Activated naive CD4-positive, alpha-beta T cell treated with Interleukin-2 at 50 U/mL for 16 hours (primary cell): Measurements from ENCODE around the gene EXD3.

ENCODE experiments used
- DNase-seq: peaks from one replicate; pipeline ENCODE4 v3.0.0-alpha.2; 2020

Gene EXD3

GRCh38 chr9:137374131-137374845 lies 48.7 kb downstream of the EXD3 start:
- DNase-seq: no peak

GRCh38 chr9:137373611-137373980 lies 49.4 kb downstream of the EXD3 start:
- no peak for DNase-seq

- DNase-seq: no peak
Observed at GRCh38 chr9:137372693-137373610, 50.0 kb downstream of the EXD3 start.

DNA sequence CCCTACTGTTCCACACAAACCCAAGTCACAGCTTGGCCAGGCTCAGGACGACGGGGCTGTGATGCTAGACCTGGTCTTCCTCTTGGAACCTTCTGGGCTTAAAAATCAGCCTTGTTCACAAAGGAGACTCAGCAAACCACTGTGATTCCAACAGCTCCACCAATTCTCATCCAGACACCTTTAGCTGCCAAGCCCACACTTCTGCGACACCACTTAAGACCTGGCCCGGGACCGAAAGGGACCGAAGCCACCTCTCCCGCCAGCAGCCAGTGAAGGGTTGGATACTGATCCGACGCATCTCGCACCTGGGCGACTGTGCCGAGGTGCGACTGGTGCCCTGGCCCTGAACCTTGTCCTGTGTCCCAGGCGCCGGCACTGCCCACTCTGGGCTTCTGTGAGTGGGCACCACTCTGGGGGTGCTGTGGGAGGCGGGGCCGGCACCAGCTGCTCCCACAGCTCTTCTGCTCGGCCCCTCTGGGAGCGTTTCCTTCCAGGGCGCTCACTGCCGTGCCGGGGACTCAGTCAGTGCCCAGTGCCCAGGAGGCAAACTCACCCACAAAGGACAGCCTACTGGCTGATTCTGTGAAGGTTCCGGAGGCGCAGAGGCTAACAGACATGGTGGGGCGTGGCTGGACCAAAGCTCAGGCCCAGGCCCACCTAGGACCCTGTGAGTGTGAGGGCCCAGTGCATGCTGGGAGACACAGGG lies 50.9 kb downstream of the EXD3 start:
- no peak for DNase-seq

GRCh38 chr9:137371521-137371941 lies 51.4 kb downstream of the EXD3 start:
- DNase-seq: no peak

DNA sequence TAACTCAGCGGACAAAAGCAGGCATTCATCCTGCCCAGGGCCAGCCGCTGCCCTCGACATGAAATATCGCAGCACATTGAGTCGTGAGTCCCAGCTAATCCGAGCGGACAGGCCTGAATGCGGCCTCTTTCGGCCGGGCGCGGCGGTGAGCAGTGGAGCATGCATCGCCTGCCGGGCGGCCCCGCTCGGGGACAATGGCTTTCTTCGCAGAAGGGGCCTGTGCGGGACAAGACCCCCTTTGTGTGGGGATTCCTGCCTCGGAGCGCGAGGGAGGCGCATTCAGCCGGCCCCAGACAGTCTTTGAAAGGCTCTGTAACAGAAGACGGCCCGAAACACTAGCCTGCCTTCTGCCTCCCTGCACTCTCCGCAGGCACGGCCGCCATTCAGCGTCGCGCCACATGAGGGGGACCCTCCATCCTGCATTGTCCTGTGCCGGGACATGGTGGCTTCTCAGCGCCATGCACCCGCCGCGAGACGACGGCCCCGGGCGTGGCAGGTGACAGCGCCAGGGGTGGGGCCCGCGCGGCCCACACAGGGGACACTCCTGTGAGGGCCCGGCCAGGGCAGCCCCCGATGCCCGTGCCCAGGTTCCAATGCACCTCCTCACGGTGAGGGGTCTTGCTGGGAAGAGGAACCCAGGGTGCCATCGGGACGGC lies 52.0 kb downstream of the EXD3 start:
- DNase-seq: no peak

DNA sequence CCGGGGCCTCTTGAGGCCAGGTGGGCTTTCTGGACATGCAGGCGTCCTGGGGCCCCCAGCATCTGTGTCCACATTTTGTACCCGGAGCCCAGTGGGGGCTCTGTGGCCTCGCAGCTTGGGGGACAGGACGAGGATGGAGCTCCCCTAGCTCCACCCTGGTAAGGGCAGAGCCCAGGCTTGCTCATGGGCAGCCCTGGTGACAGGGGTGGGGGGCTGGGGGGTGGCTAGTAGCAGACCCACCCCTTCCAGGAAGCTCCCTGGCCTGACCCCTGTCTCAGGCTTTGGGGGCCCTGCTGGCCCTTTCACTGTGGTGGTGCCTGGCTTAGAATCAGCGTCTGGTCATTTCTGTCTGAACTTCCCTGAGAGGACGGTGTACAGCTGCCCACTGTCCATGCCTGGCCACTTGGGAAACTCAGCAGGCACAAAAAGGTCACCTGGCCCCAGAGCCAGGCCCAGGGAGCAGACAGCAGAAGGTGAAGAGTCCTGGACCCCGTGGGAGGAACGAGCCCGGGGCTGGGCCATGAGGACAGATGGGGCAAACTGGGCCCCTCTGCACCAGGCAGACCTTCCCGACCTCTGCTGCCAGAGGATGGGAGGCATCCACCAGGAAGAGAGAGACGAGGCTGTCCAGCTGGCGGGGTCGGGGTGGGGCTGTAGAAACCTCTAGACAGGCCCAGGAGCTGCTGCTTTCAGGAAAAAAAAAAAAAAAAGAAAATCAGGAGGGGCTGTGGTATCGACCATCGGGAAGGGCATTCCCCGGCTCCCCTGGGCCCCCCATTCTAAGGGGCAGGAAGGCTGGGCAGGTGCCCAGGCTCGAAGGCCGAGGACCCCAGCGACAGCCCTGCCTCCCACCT lies 52.8 kb downstream of the EXD3 start:
- DNase-seq: no peak

GRCh38 chr9:137369061-137369787 lies 53.7 kb downstream of the EXD3 start:
- DNase-seq: no peak

GRCh38 chr9:137368431-137369035 lies 54.4 kb downstream of the EXD3 start:
- DNase-seq: no peak

- no peak for DNase-seq
Observed at GRCh38 chr9:137367506-137368430, 55.2 kb downstream of the EXD3 start.

GRCh38 chr9:137366891-137367381 lies 56.0 kb downstream of the EXD3 start:
- no peak for DNase-seq

GRCh38 chr9:137366445-137366810 lies 56.5 kb downstream of the EXD3 start:
- no peak for DNase-seq

- no peak for DNase-seq
Observed at GRCh38 chr9:137365552-137366444, 57.2 kb downstream of the EXD3 start.

DNA sequence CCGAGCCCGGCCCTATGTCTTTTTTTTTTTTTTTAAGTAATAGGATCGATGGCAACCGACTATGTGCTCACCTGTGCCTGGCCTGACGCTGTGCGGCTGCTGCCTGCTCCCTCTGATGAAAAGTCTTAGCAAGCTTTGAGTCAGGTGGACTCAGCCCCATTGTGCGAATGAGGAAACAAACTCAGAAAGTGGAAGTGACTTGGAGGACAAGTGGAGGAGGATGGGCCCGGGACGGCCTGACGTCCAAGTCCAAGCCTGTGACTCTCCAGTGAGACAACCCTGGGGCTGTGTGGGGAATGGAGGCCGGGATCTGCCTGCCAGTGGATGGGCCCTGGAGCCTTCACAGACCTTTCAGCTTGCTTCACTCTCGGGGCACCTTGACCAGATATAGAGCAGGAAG lies 57.9 kb downstream of the EXD3 start:
- no peak for DNase-seq

DNA sequence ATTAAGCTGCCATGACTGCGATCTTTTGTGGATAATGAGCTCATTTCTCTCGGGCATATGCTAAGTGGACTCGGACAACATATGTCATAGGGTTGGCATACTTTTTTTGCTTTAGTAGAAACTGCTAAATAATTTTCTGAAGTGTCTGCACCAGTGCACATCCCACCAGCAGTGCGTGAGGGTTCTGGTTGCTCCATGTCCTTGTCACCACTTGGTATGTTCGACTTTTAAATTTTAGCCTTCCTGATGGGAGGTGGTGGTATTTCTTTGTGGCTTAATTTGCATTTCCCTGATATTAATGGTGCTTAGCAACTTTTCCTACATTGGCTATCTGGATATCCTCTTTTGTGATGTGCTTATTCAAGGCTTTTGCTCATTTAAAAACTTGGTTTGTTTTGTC lies 63.1 kb downstream of the EXD3 start:
- no peak for DNase-seq

- DNase-seq: no peak
Observed at GRCh38 chr9:137358126-137358525, 64.8 kb downstream of the EXD3 start.

- no peak for DNase-seq
Observed at GRCh38 chr9:137357166-137357565, 65.8 kb downstream of the EXD3 start.

- DNase-seq: no peak
Observed at GRCh38 chr9:137355761-137356365, 67.1 kb downstream of the EXD3 start.
